HCT116 (cell line): ENCODE measurements around the gene SCN10A. TPM values are rescaled to one million over a fixed set of nuclear protein-coding genes. Genes with fewer than 3 reads are reported as not detected.

Experiments
- ATAC-seq: fragments of 200-7000 bp; cut with Tn5 transposase; 2 replicates; pipeline ENCODE4 v1.9.1; 2020; ENCODE audit warnings: mild to moderate bottlenecking, moderate library complexity
- BruUV-seq: library from RNA; stranded (reverse); fragments of 400-500 nt; replicated peaks from 2 replicates; lab custom pipeline; 2021; lab: Mats Ljungman, UMichigan
- CTCF ChIA-PET: fragments of 300-600 bp; sonication (Branson Sonifier 250); formaldehyde crosslinking; loops from one replicate; lab custom pipeline; 2021; ENCODE audit warnings: antibody characterized with exemption; lab: Charles Lee
- POLR2A ChIA-PET: fragments of 300-600, 350-600 bp; sonication (Branson Sonifier 250); formaldehyde crosslinking; loops from one replicate; lab custom pipeline; 2021; ENCODE audit warnings: antibody characterized with exemption; lab: Charles Lee
- RAD21 ChIA-PET, 2 experiments: fragments of 300-600 bp; sonication (Branson Sonifier 250); formaldehyde crosslinking; loops; one replicate each; lab custom pipeline; 2023; ENCODE audit warnings: low total read pairs in 2 of 2; ENCODE audit not compliant: uncharacterized antibody in 2 of 2, unreplicated experiment in 2 of 2, low non-redundant PET in 1 of 2; lab: Charles Lee
- DNase-seq: peaks from one replicate; pipeline ENCODE4 v3.0.0-alpha.2; 2010; ENCODE audit warnings: low read depth, low spot score
- H2AFZ ChIP-seq: fragments of 200-600 bp; shearing (Covaris generic), sonication (generic); 2 replicates; pipeline ENCODE4 v1.6.1; 2017; ENCODE audit warnings: low read depth, mixed run types, mixed read lengths, antibody characterized with exemption, low read length; ENCODE audit not compliant: poor library complexity, severe bottlenecking
- H3K27ac ChIP-seq: 2 replicates; pipeline ENCODE4 v1.5.1; 2012; ENCODE audit warnings: low read depth, low read length
- H3K27me3 ChIP-seq: fragments of 200-600 bp; sonication (generic); 2 replicates; pipeline ENCODE4 v1.6.1; 2016; ENCODE audit warnings: mixed run types, low read length, mixed read lengths; ENCODE audit not compliant: insufficient read depth
- H3K36me3 ChIP-seq, 2 experiments: fragments of 200-500 bp in 1 of 2; fragments of 200-600 bp in 1 of 2; sonication (Bioruptor generic) in 1 of 2; sonication (generic) in 1 of 2; 2 replicates each; pipeline versions ENCODE4 v1.5.1 to v1.6.1; 2014 to 2016; ENCODE audit warnings: low read length in 2 of 2, inconsistent platforms in 1 of 2, mixed read lengths in 1 of 2, mixed run types in 1 of 2; ENCODE audit not compliant: insufficient read depth in 2 of 2, control insufficient read depth in 1 of 2
- H3K4me1 ChIP-seq, 2 experiments: fragments of 200-600 bp in 1 of 2; sonication (generic) in 1 of 2; 2 replicates each; pipeline versions ENCODE4 v1.5.1 to v1.6.1; 2012 to 2017; ENCODE audit warnings: low read length in 2 of 2, inconsistent platforms in 1 of 2, mild to moderate bottlenecking in 1 of 2, mixed read lengths in 1 of 2, mixed run types in 1 of 2, moderate library complexity in 1 of 2; ENCODE audit not compliant: insufficient read depth in 2 of 2, control insufficient read depth in 1 of 2
- H3K4me2 ChIP-seq: fragments of 200-600 bp; sonication (generic); 2 replicates; pipeline ENCODE4 v1.6.1; 2017; ENCODE audit warnings: mixed run types, low read length, mixed read lengths
- H3K4me3 ChIP-seq, 2 experiments: fragments of 200-600 bp in 1 of 2; sonication (generic) in 1 of 2; replicated peaks in 1 of 2; 2 replicates each; pipeline ENCODE4 v1.5.1; 2011 to 2016; ENCODE audit warnings: low read length in 2 of 2, control low read depth in 1 of 2, low read depth in 1 of 2, mild to moderate bottlenecking in 1 of 2, mixed read lengths in 1 of 2, mixed run types in 1 of 2
- H3K79me2 ChIP-seq: fragments of 200-600 bp; sonication (generic); 2 replicates; pipeline ENCODE4 v1.6.1; 2017; ENCODE audit warnings: mild to moderate bottlenecking, mixed run types, low read length, moderate library complexity, mixed read lengths; ENCODE audit not compliant: insufficient read depth
- H3K9ac ChIP-seq: fragments of 200-600 bp; sonication (generic); 2 replicates; pipeline ENCODE4 v1.6.1; 2016; ENCODE audit warnings: low read length, mixed read lengths
- H3K9me2 ChIP-seq: fragments of 200-600 bp; sonication (generic), shearing (Covaris generic); 2 replicates; pipeline ENCODE4 v1.6.1; 2017; ENCODE audit warnings: mixed run types, mild to moderate bottlenecking, moderate library complexity; ENCODE audit not compliant: insufficient read depth
- H3K9me3 ChIP-seq, 2 experiments: fragments of 200-500 bp in 1 of 2; fragments of 200-600 bp in 1 of 2; sonication (Bioruptor generic) in 1 of 2; sonication (generic) in 1 of 2; 2 replicates each; pipeline ENCODE4 v1.6.1; 2014 to 2017; ENCODE audit warnings: low read length in 2 of 2, mixed read lengths in 2 of 2, inconsistent platforms in 1 of 2, low read depth in 1 of 2, mild to moderate bottlenecking in 1 of 2, mixed run types in 1 of 2, moderate library complexity in 1 of 2; ENCODE audit not compliant: control insufficient read depth in 1 of 2, insufficient read depth in 1 of 2
- H4K20me1 ChIP-seq: fragments of 200-600 bp; sonication (generic), shearing (Covaris generic); 2 replicates; pipeline ENCODE4 v1.6.1; 2017; ENCODE audit warnings: mixed run types, mild to moderate bottlenecking, moderate library complexity; ENCODE audit not compliant: insufficient read depth
- CEBPB ChIP-seq: IDR thresholded peaks from 2 replicates; pipeline ENCODE4 v1.6.1; 2012; ENCODE audit warnings: low read depth
- CTCF ChIP-seq, 3 experiments: fragments of 200-600 bp in 1 of 3; sonication (generic) in 1 of 3; IDR thresholded peaks in 2 of 3; conservative IDR thresholded peaks in 1 of 3; 2 replicates each; pipeline ENCODE4 v1.5.1; 2012 to 2017; ENCODE audit warnings: low read depth in 2 of 3, low read length in 2 of 3, antibody characterized with exemption in 1 of 3, borderline replicate concordance in 1 of 3, control low read depth in 1 of 3, mild to moderate bottlenecking in 1 of 3, mixed read lengths in 1 of 3, mixed run types in 1 of 3, moderate library complexity in 1 of 3; ENCODE audit not compliant: insufficient read depth in 1 of 3
- JUND ChIP-seq: IDR thresholded peaks from 2 replicates; pipeline ENCODE4 v1.6.1; 2012
- POLR2AphosphoS5 ChIP-seq: IDR thresholded peaks from 2 replicates; pipeline ENCODE4 v1.6.1; 2011; ENCODE audit warnings: mild to moderate bottlenecking, low read depth, low read length, moderate library complexity
- RAD21 ChIP-seq: IDR thresholded peaks from 2 replicates; pipeline ENCODE4 v1.6.1; 2012; ENCODE audit warnings: low read depth, mild to moderate bottlenecking
- REST ChIP-seq: IDR thresholded peaks from 2 replicates; pipeline ENCODE4 v1.6.1; 2012; ENCODE audit warnings: low read depth
- SIN3A ChIP-seq: IDR thresholded peaks from 2 replicates; pipeline ENCODE4 v1.6.1; 2012; ENCODE audit warnings: low read depth
- YY1 ChIP-seq: IDR thresholded peaks from 2 replicates; pipeline ENCODE4 v1.6.1; 2011; ENCODE audit warnings: low read length, low read depth, moderate library complexity, mild to moderate bottlenecking; ENCODE audit not compliant: insufficient replicate concordance; ENCODE audit errors: extremely low read depth
- ZNF274 ChIP-seq: fragments of 200-500 bp; sonication (Bioruptor generic); IDR thresholded peaks from 2 replicates; pipeline ENCODE4 v1.6.1; 2014; ENCODE audit warnings: mild to moderate bottlenecking, low read depth, low read length, inconsistent platforms
- intact Hi-C: fragments of 100-400 bp; cut with micrococcal nuclease; formaldehyde crosslinking; loops from 2 replicates; pipeline ENCODE4 v1.10.0; 2022
- total RNA-seq: library from RNA; stranded (reverse); gene quantifications from one replicate; pipeline ENCODE4 v1.2.1, GENCODE V29; 2021; ENCODE audit not compliant: unreplicated experiment

The SCN10A gene
- total RNA-seq, 1 experiment from 2014 or later: not detected

- Histone ChIP-seq H3K4me2 (no peak overlapping the region), H3K27ac (no peak overlapping the region), H3K9me3 (no peaks in the 10 kb centered on the region), H3K4me3 (no peak overlapping the region), H3K9me2 (no peaks in the 10 kb centered on the region), H4K20me1 (no peaks in the 10 kb centered on the region), H2AFZ (no peak overlapping the region), H3K4me1 (no peaks in the 10 kb centered on the region), H3K79me2 (no peaks in the 10 kb centered on the region), H3K9ac (no peak overlapping the region), H3K27me3 (peaks cover 18% of the 10 kb centered on the region; the same call in 1 of the 2 replicates), H3K36me3 (no peaks in the 10 kb centered on the region)
- DNase-seq (no peak), ATAC-seq (no peak)
- ChIA-PET RAD21 (no interaction called here), CTCF (no interaction called here), POLR2A (no interaction called here)
- TF ChIP-seq CTCF (IDR thresholded peaks at IDR 0.05 in 2 of 3, conservative IDR thresholded peaks at IDR 0.05 in 1 of 3; ENCODE audit: borderline replicate concordance in 1 of 3, insufficient read depth in 1 of 3, low read depth in 2 of 3, low read length in 2 of 3) (no peak), POLR2AphosphoS5 (no peak), ZNF274 (no peak), CEBPB (no peak), JUND (no peak), SIN3A (no peak), RAD21 (no peak), REST (no peak), YY1 (no peak)
- intact Hi-C loops: no loop called here
- no TSS peak for BruUV-seq
Measured at GRCh38 chr3:38698760-38699159, 117.3 kb downstream of the SCN10A start.
